Esophagus squamous epithelium (tissue), 4 donors: Measurements from ENCODE around the gene SIDT2.

ENCODE experiments used
- CTCF ChIP-seq, 6 experiments: fragments of 450-650 bp in 4 of 6; fragments of 200-600 bp in 2 of 6; sonication (generic) in 2 of 6; IDR thresholded peaks; one replicate each; pipeline ENCODE4 v1.5.1; 2016 to 2019; ENCODE audit warnings: antibody characterized with exemption in 6 of 6, mild to moderate bottlenecking in 4 of 6, moderate library complexity in 4 of 6
- POLR2A ChIP-seq, 4 donors: fragments of 450-650 bp; IDR thresholded peaks; one replicate each; pipeline ENCODE4 v1.6.1; 2017; ENCODE audit warnings: antibody characterized with exemption in 4 of 4, mild to moderate bottlenecking in 4 of 4, moderate library complexity in 3 of 4

- TF ChIP-seq CTCF (IDR thresholded peaks at IDR 0.05): no peak
- TF ChIP-seq POLR2A (IDR thresholded peaks at IDR 0.05): no peak
These were observed 41.5 kb downstream of the SIDT2 start for GRCh38 chr11:117219995-117220394.
